Stimulated activated effector memory CD8-positive, alpha-beta T cell treated with anti-CD3 and anti-CD28 coated beads, Interleukin-12 subunit alpha, Interleukin-12 subunit beta, amount 100 ng/mL, for 72 hours (primary cell): Measurements from ENCODE around the gene C3orf49.
A peak's percentile ranks its signal among the peaks of the same experiment; 100 is the strongest.

Experiments
- ATAC-seq: fragments of 150-1000 bp; cut with Tn5 transposase; 2 replicates; pipeline ENCODE4 v1.10.0; 2021
- DNase-seq, 2 donors: peaks; one replicate each; pipeline ENCODE4 v3.0.0; 2021 to 2022; ENCODE audit warnings: low spot score in 2 of 2
- H3K27ac Mint-ChIP-seq: one replicate; pipeline ENCODE4 v1.8.0; 2022; ENCODE audit warnings: mild to moderate bottlenecking, mixed read lengths
- H3K36me3 Mint-ChIP-seq: one replicate; pipeline ENCODE4 v1.8.0; 2022; ENCODE audit warnings: mild to moderate bottlenecking, mixed read lengths
- H3K4me1 Mint-ChIP-seq: one replicate; pipeline ENCODE4 v1.8.0; 2022; ENCODE audit warnings: mixed read lengths
- H3K4me3 Mint-ChIP-seq: one replicate; pipeline ENCODE4 v1.8.0; 2022; ENCODE audit warnings: mild to moderate bottlenecking, mixed read lengths
- H3K9me3 Mint-ChIP-seq: one replicate; pipeline ENCODE4 v1.8.0; 2022; ENCODE audit warnings: mixed read lengths

The C3orf49 gene

GRCh38 chr3:63830526-63830925 is 11.4 kb downstream of the C3orf49 start:
- no peak overlapping the region for H3K27ac Mint-ChIP-seq
- H3K4me1 Mint-ChIP-seq, result no peaks in the 10 kb centered on the region
- no peaks in the 10 kb centered on the region for H3K9me3 Mint-ChIP-seq
- ATAC-seq (no peak), DNase-seq (no peak)
- peaks cover 59% of the 10 kb centered on the region for H3K36me3 Mint-ChIP-seq
- H3K4me3 Mint-ChIP-seq, result no peak overlapping the region

DNA sequence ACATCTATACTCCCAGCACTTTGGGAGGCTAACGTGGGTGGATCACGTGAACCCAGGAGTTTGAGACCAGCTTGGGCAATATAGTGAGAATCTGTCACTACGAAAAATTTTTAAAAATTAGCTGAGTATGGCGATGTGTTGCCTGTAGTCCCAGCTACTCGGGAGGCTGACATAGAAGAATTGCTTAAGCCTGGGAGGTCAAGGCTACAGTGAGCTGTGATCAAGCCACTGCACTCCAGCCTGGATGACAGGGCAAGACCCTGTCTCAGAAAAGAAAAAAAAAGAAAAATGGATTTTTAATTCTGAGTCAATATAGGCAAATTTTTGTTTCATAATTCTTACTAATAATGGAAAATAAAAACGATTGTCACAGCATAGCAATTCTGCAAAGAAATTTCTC is 13.3 kb downstream of the C3orf49 start:
- Mint-ChIP-seq H3K9me3 (no peaks in the 10 kb centered on the region), H3K27ac (no peak overlapping the region), H3K4me1 (no peaks in the 10 kb centered on the region), H3K4me3 (no peak overlapping the region), H3K36me3 (peaks cover 78% of the 10 kb centered on the region)
- ATAC-seq (no peak), DNase-seq (no peak)

DNA sequence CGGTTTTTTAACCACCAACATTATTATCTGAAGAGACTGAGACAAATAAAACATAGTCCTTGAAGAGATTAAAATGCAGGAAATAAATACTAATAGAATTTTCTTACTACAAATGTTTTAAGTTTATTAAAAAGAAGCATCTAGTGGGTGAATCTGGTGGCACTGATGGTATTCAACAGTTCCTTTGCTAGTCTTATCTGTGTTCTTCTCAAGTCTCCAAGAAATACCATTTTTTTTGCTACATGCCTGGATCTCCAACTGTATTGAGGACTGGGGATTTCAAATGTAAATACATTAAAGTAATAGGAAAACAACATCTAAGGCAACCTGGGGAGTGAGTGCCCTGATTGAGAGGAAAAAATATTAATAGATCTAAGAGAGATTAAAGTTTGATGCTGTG is 22.6 kb downstream of the C3orf49 start:
- Mint-ChIP-seq H3K9me3 (no peaks in the 10 kb centered on the region), H3K4me3 (no peak overlapping the region), H3K4me1 (no peaks in the 10 kb centered on the region), H3K36me3 (peaks cover 9% of the 10 kb centered on the region), H3K27ac (no peak overlapping the region)
- DNase-seq, result no peak
- no peak for ATAC-seq

GRCh38 chr3:63842127-63842526 is 23.0 kb downstream of the C3orf49 start:
- Mint-ChIP-seq H3K9me3 (no peaks in the 10 kb centered on the region), H3K27ac (no peak overlapping the region), H3K36me3 (peaks cover 5% of the 10 kb centered on the region), H3K4me3 (no peak overlapping the region), H3K4me1 (no peaks in the 10 kb centered on the region)
- DNase-seq (no peak), ATAC-seq (no peak)

DNA sequence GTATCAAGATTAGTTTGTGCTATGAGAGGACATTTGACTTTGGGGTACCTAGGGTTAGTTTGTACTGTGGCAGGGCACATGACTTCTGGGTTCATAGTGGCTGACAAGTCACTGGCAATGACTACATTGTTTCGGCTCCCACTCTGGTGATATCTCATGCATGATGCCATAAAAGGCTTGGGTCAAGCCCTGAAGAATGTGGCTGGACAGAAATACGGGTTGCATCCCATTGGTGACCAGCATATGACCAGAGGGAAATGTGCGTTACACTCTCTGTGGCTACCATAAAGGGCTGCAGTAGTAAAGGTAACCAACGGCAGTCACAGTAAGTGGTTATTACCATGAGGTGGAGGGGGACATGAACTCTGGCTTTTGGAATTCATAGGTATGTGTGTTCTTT is 26.1 kb downstream of the C3orf49 start:
- ATAC-seq, result no peak
- Mint-ChIP-seq H3K27ac (peak overlapping the region; percentile 48), H3K4me1 (no peaks in the 10 kb centered on the region), H3K4me3 (no peak overlapping the region), H3K36me3 (no peaks in the 10 kb centered on the region), H3K9me3 (no peaks in the 10 kb centered on the region)
- DNase-seq, result no peak

DNA sequence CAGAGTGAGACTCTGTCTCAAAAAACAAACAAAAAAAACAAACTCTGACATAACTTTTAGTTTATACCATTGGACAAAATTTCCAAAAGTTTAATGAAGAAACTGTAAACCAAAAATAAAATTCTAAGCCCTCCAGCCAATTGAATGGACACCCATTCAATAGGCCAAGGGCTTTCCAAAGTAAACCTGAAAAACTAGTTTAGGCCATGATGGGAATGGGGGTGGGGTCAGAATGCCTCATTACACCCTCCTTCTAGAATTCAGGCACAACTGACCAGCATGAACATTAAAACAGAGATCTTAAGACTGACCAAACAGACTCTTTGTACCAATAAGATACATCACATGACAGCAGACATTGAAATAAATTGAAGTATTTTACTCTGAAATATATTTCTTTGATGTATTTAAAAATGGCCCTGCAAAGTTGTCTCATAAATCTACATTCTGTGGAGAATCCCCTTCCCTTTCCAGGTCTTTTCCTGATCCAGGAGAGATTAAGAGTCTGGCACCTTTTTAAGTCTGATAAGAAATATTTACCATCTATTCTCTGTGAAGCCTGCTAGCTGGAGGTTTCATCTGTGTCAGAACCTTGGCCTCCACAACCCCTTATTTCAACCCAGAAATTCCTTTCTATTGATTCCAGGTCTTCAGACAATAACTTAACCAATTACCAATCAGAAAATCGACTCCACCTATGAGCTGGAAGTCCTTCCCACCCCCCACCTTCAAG is 28.8 kb downstream of the C3orf49 start:
- DNase-seq, result no peak
- Mint-ChIP-seq H3K27ac (no peak overlapping the region), H3K4me3 (no peak overlapping the region), H3K4me1 (no peaks in the 10 kb centered on the region), H3K36me3 (peaks cover 4% of the 10 kb centered on the region), H3K9me3 (no peaks in the 10 kb centered on the region)
- no peak for ATAC-seq

- Mint-ChIP-seq H3K4me1 (no peaks in the 10 kb centered on the region), H3K4me3 (no peak overlapping the region), H3K27ac (no peak overlapping the region), H3K36me3 (peaks cover 4% of the 10 kb centered on the region), H3K9me3 (no peaks in the 10 kb centered on the region)
- ATAC-seq (no peak), DNase-seq (no peak)
Observed at GRCh38 chr3:63849175-63849574, 30.1 kb downstream of the C3orf49 start.

DNA sequence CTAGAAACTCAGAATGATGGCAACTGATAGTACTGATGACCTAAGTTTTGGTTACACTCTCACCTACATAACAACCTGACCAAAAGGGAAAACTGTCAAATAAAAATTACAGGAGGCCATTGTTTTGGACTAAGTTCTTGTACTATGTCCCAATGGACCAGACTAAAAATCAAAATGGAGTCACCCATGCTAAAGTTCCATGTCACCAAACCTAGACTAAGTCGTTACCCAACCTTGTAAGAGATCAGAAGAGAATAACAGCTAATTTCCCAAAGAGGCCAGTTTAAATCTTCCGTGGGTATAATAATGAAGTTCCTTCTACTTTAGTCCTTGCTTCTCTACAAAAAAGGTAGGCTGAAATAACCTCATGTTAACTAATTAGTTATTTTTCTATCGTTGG is 32.2 kb downstream of the C3orf49 start:
- H3K4me3 Mint-ChIP-seq, result no peak overlapping the region

GRCh38 chr3:63853106-63853505 is 34.0 kb downstream of the C3orf49 start:
- H3K4me3 Mint-ChIP-seq, result no peak overlapping the region
- peak overlapping the region; percentile 16 for H3K27ac Mint-ChIP-seq
- ATAC-seq (no peak), DNase-seq (no peak)
- no peaks in the 10 kb centered on the region for H3K9me3 Mint-ChIP-seq
- peaks cover 4% of the 10 kb centered on the region for H3K36me3 Mint-ChIP-seq
- H3K4me1 Mint-ChIP-seq, result peaks cover 7% of the 10 kb centered on the region

More for the DNA sequence above, 32.2 kb downstream of the C3orf49 start:
- Mint-ChIP-seq H3K27ac (no peak overlapping the region), H3K9me3 (no peaks in the 10 kb centered on the region), H3K4me1 (peaks cover 7% of the 10 kb centered on the region), H3K36me3 (peaks cover 4% of the 10 kb centered on the region)
- DNase-seq, result no peak
- ATAC-seq, result no peak

DNA sequence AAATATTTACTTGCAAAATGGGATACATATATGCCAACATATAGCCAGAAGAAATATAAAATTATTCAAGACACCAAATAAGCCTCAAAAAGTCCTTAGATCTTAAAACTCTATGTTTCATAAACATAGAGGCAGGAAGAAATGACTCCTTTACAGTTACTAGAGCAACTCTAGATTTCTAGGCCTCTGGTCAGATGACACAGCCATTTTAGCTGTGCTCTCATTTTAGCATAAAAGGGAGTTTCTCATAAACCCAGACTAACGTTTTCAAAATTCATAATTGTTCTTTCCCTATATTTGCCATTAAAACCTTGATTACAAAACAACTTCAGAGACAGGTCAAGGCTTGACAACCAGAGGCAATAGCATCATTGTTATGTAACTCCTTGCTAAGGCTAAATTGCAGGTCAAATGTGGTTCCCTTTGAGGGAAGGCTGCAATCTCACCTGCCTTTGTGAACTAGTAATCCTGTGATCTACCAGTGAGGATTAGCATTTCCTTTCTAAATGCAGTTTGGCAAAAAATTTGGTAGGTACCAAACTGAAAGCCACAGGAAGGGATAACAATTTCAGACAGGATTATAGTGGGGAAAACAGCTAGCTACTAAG is 36.3 kb downstream of the C3orf49 start:
- DNase-seq, result no peak
- peak overlapping the region; percentile 65 for H3K27ac Mint-ChIP-seq

DNA sequence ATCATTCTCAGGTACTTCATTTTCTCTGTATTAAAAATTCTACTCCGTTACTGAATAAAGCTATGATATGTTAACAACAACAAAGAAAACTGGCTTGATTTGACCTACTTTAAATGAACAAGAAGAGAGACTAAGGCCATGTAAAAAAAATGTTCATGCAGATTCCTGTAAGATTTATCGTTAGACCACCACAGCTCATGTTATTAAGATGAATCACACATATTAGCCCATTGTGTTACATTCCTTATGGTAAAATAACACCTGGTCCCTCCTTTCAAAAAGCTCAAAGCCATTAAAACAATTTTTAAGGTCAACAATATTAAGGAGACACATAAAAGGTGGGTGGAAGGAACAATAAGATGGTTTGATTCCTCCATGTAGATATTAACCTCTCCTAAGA is 38.2 kb downstream of the C3orf49 start:
- DNase-seq, result no peak
- H3K4me3 Mint-ChIP-seq, result no peak overlapping the region
- H3K27ac Mint-ChIP-seq, result no peak overlapping the region
- peaks cover 4% of the 10 kb centered on the region for H3K36me3 Mint-ChIP-seq
- H3K9me3 Mint-ChIP-seq, result no peaks in the 10 kb centered on the region
- peaks cover 38% of the 10 kb centered on the region for H3K4me1 Mint-ChIP-seq
- no peak for ATAC-seq

More for the DNA sequence above, 36.3 kb downstream of the C3orf49 start:
- Mint-ChIP-seq H3K36me3 (peaks cover 4% of the 10 kb centered on the region), H3K9me3 (no peaks in the 10 kb centered on the region), H3K4me3 (no peak overlapping the region), H3K4me1 (peaks cover 19% of the 10 kb centered on the region)
- peak; percentile 66 for ATAC-seq

- no peak overlapping the region for H3K4me3 Mint-ChIP-seq
- peak overlapping the region; percentile 7 for H3K27ac Mint-ChIP-seq
- ATAC-seq (no peak), DNase-seq (no peak)
- no peaks in the 10 kb centered on the region for H3K9me3 Mint-ChIP-seq
- H3K4me1 Mint-ChIP-seq, result peaks cover 49% of the 10 kb centered on the region
- H3K36me3 Mint-ChIP-seq, result peaks cover 21% of the 10 kb centered on the region
Observed at GRCh38 chr3:63860776-63861175, 41.7 kb downstream of the C3orf49 start.

- H3K4me1 Mint-ChIP-seq, result peaks cover 48% of the 10 kb centered on the region
- peak overlapping the region; percentile 63 for H3K27ac Mint-ChIP-seq
- H3K36me3 Mint-ChIP-seq, result peaks cover 26% of the 10 kb centered on the region
- no peak for ATAC-seq
- no peaks in the 10 kb centered on the region for H3K9me3 Mint-ChIP-seq
- H3K4me3 Mint-ChIP-seq, result no peak overlapping the region
- DNase-seq, result no peak
Observed at GRCh38 chr3:63861306-63861705, 42.2 kb downstream of the C3orf49 start.

GRCh38 chr3:63862804-63863149 is 43.7 kb downstream of the C3orf49 start:
- Mint-ChIP-seq H3K27ac (peak overlapping the region; percentile 99), H3K4me1 (peaks cover 48% of the 10 kb centered on the region), H3K9me3 (no peaks in the 10 kb centered on the region), H3K4me3 (peak overlapping the region; percentile 75), H3K36me3 (peaks cover 41% of the 10 kb centered on the region)
- DNase-seq (peak in 1 of 2 donors; percentile 52), ATAC-seq (no peak)

- no peaks in the 10 kb centered on the region for H3K9me3 Mint-ChIP-seq
- DNase-seq (peak; percentile 58 to 83), ATAC-seq (peak; percentile 85)
- peak within 1 kb of the TSS; percentile 99 for H3K27ac Mint-ChIP-seq
- peak within 1 kb of the TSS; percentile 75 for H3K4me3 Mint-ChIP-seq
- peaks cover 48% of the 10 kb centered on the region for H3K4me1 Mint-ChIP-seq
- peaks cover 44% of the 10 kb centered on the region for H3K36me3 Mint-ChIP-seq
Observed at GRCh38 chr3:63863150-63864007, 44.3 kb downstream of the C3orf49 start, which contains the start of the genes ATXN7 and THOC7. Gene ATXN7 (plus strand): TSS chr3:63863867. CDS start chr3:63912599, 48,732 bp downstream. Gene THOC7 (minus strand): TSS chr3:63863805. CDS start chr3:63863790, 15 bp downstream.
